C4-2B (cell line): ENCODE data around the gene ACBD4.

Experiments
- ZFX ChIP-seq: fragments of 450-650 bp; IDR thresholded peaks from 2 replicates; pipeline ENCODE4 v1.6.1; 2017
- TF ChIP-seq, protein P1 (sequence below): fragments of 450-650 bp; conservative IDR thresholded peaks from 2 replicates; pipeline ENCODE4 v1.5.1; 2017; ENCODE audit warnings: mild to moderate bottlenecking

DNA sequence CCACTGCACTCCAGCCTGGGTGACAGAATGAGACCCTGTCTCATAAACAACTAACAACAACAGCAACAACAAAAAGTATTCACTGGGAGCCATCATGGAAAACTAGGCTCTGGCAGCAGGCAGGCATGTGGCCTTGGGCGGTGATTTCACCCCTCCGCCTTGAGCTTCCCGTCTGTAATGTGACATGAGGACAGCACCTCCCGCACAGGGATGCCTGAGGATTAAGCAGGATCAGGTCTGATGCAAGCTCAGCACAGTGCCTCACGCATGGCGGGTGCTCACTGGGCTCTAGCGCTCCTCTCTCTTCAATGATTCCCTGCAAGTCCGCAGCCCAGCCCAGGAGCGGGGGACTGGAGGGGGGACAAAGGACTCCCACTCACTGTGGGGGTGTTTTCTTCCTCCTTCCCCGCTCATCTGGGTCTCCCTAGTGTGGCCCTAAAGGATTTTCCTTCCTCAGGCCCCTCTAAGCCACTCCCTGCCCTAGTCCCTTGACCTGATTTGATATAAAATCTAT, 6.0 kb upstream of the ACBD4 start:
- TF ChIP-seq, protein P1, sequence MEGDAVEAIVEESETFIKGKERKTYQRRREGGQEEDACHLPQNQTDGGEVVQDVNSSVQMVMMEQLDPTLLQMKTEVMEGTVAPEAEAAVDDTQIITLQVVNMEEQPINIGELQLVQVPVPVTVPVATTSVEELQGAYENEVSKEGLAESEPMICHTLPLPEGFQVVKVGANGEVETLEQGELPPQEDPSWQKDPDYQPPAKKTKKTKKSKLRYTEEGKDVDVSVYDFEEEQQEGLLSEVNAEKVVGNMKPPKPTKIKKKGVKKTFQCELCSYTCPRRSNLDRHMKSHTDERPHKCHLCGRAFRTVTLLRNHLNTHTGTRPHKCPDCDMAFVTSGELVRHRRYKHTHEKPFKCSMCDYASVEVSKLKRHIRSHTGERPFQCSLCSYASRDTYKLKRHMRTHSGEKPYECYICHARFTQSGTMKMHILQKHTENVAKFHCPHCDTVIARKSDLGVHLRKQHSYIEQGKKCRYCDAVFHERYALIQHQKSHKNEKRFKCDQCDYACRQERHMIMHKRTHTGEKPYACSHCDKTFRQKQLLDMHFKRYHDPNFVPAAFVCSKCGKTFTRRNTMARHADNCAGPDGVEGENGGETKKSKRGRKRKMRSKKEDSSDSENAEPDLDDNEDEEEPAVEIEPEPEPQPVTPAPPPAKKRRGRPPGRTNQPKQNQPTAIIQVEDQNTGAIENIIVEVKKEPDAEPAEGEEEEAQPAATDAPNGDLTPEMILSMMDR = no peak
- no peak for TF ChIP-seq ZFX
